ENCODE data around the gene SPRYD7.

GRCh38 chr13:49867834-49868233, 68.3 kb downstream of the SPRYD7 start:
- TF ChIP-seq CTCF (tag by site-specific recombination; IDR thresholded peaks at IDR 0.05) (no peak), MEIS1 (CRISPR knock-in tag; IDR thresholded peaks at IDR 0.05; ENCODE audit: borderline replicate concordance) (no peak), ZNF768 (tag by site-specific recombination; IDR thresholded peaks at IDR 0.05) (no peak), ATF2 (tag by site-specific recombination; IDR thresholded peaks at IDR 0.05; ENCODE audit: low read depth) (no peak), ZBTB17 (tag by site-specific recombination; IDR thresholded peaks at IDR 0.05) (no peak), ZNF580 (tag by site-specific recombination; IDR thresholded peaks at IDR 0.05) (no peak), ZNF501 (tag by site-specific recombination; IDR thresholded peaks at IDR 0.05) (no peak), MYNN (tag by site-specific recombination; IDR thresholded peaks at IDR 0.05; ENCODE audit: borderline replicate concordance) (no peak), ZNF121 (tag by site-specific recombination; IDR thresholded peaks at IDR 0.05) (no peak), PBX3 (CRISPR knock-in tag; IDR thresholded peaks at IDR 0.05) (no peak)
